HEK293 (cell line): Measurements from ENCODE around the gene TIE1.

Source experiments
- CTCF ChIA-PET: fragments of 350-600 bp; formaldehyde crosslinking; extraction: SDS; loops from one replicate; lab custom pipeline; 2021; ENCODE audit warnings: antibody characterized with exemption; lab: Yijun Ruan, JAX
- POLR2A ChIA-PET: fragments of 300-600 bp; formaldehyde crosslinking; extraction: SDS; loops from one replicate; lab custom pipeline; 2020; ENCODE audit warnings: antibody characterized with exemption, inconsistent platforms; lab: Yijun Ruan, JAX
- H3K27ac ChIP-seq: fragments of 200-500 bp; sonication (Bioruptor generic); 2 replicates; pipeline ENCODE4 v1.5.1; 2014; ENCODE audit warnings: low read depth, low read length, control low read depth, inconsistent platforms; ENCODE audit errors: extremely low read depth
- H3K36me3 ChIP-seq, 2 experiments: fragments of 200-500 bp in 1 of 2; sonication (Bioruptor generic) in 1 of 2; 1 replicate in 1 of 2; 2 replicates in 1 of 2; pipeline ENCODE4 v1.5.1; 2014 to 2017; ENCODE audit warnings: inconsistent platforms in 2 of 2, low read length in 2 of 2; ENCODE audit not compliant: control insufficient read depth in 2 of 2, insufficient read depth in 1 of 2
- H3K4me1 ChIP-seq: fragments of 200-500 bp; sonication (Bioruptor generic); 2 replicates; pipeline ENCODE4 v1.5.1; 2014; ENCODE audit warnings: mild to moderate bottlenecking, low read length, inconsistent platforms; ENCODE audit not compliant: control insufficient read depth, insufficient read depth
- H3K4me3 ChIP-seq: 2 replicates; pipeline ENCODE4 v1.5.1; 2011; ENCODE audit warnings: low read depth, mild to moderate bottlenecking, control low read depth, low read length, moderate library complexity
- H3K9me3 ChIP-seq: fragments of 200-500 bp; sonication (Bioruptor generic); 2 replicates; pipeline ENCODE4 v1.5.1; 2014; ENCODE audit warnings: low read depth, low read length, inconsistent platforms; ENCODE audit not compliant: control insufficient read depth, insufficient read depth
- EGR2 ChIP-seq: fragments of 450-650 bp; formaldehyde crosslinking; IDR thresholded peaks from 2 replicates; pipeline ENCODE4 v1.5.1; 2016; ENCODE audit warnings: low read depth, missing biosample characterization, missing genetic modification characterization
- KLF1 ChIP-seq: fragments of 450-650 bp; formaldehyde crosslinking; IDR thresholded peaks from 2 replicates; pipeline ENCODE4 v1.5.1; 2016; ENCODE audit warnings: missing biosample characterization, missing genetic modification characterization
- KLF10 ChIP-seq: fragments of 450-650 bp; IDR thresholded peaks from 2 replicates; pipeline ENCODE4 v1.5.1; 2018; ENCODE audit warnings: missing biosample characterization, mild to moderate bottlenecking, missing genetic modification characterization
- KLF17 ChIP-seq: fragments of 450-650 bp; formaldehyde crosslinking; IDR thresholded peaks from 2 replicates; pipeline ENCODE4 v1.5.1; 2016; ENCODE audit warnings: missing biosample characterization, missing genetic modification characterization
- MEIS1 ChIP-seq: sonication (generic); formaldehyde crosslinking; IDR thresholded peaks from 2 replicates; pipeline ENCODE4 v1.8.1; 2022; ENCODE audit warnings: missing genetic modification reagents, mild to moderate bottlenecking, borderline replicate concordance
- PRDM10 ChIP-seq: fragments of 450-650 bp; formaldehyde crosslinking; IDR thresholded peaks from 2 replicates; pipeline ENCODE4 v1.5.1; 2016; ENCODE audit warnings: missing biosample characterization, missing genetic modification characterization
- SCRT2 ChIP-seq: fragments of 450-650 bp; formaldehyde crosslinking; IDR thresholded peaks from 2 replicates; pipeline ENCODE4 v1.5.1; 2016; ENCODE audit warnings: missing biosample characterization, missing genetic modification characterization
- SETDB1 ChIP-seq: IDR thresholded peaks from one replicate; pipeline ENCODE4 v1.6.1; 2017; ENCODE audit warnings: mild to moderate bottlenecking, low read length, moderate library complexity, mixed read lengths; ENCODE audit not compliant: insufficient read length
- ZBTB17 ChIP-seq: fragments of 450-650 bp; formaldehyde crosslinking; IDR thresholded peaks from 2 replicates; pipeline ENCODE4 v1.5.1; 2016; ENCODE audit warnings: missing biosample characterization, missing genetic modification characterization
- ZFHX2 ChIP-seq: fragments of 450-650 bp; formaldehyde crosslinking; conservative IDR thresholded peaks from 2 replicates; pipeline ENCODE4 v1.5.1; 2016; ENCODE audit warnings: missing biosample characterization, missing genetic modification characterization
- ZFP37 ChIP-seq: fragments of 450-650 bp; formaldehyde crosslinking; IDR thresholded peaks from 2 replicates; pipeline ENCODE4 v1.5.1; 2016; ENCODE audit warnings: missing biosample characterization, missing genetic modification characterization
- ZFP41 ChIP-seq: fragments of 450-650 bp; formaldehyde crosslinking; IDR thresholded peaks from 2 replicates; pipeline ENCODE4 v1.5.1; 2016; ENCODE audit warnings: missing biosample characterization, missing genetic modification characterization, borderline replicate concordance
- ZNF10 ChIP-seq: fragments of 450-650 bp; formaldehyde crosslinking; IDR thresholded peaks from 2 replicates; pipeline ENCODE4 v1.5.1; 2017; ENCODE audit warnings: missing biosample characterization, missing genetic modification characterization
- ZNF16 ChIP-seq: fragments of 450-650 bp; formaldehyde crosslinking; IDR thresholded peaks from 2 replicates; pipeline ENCODE4 v1.5.1; 2016; ENCODE audit warnings: low read depth, missing biosample characterization, missing genetic modification characterization
- ZNF292 ChIP-seq: fragments of 450-650 bp; formaldehyde crosslinking; IDR thresholded peaks from 2 replicates; pipeline ENCODE4 v1.5.1; 2016; ENCODE audit warnings: low read depth, missing biosample characterization, missing genetic modification characterization, borderline replicate concordance
- ZNF341 ChIP-seq: fragments of 450-650 bp; formaldehyde crosslinking; IDR thresholded peaks from 2 replicates; pipeline ENCODE4; 2016; ENCODE audit warnings: low read depth, missing biosample characterization, missing genetic modification characterization
- ZNF398 ChIP-seq: fragments of 450-650 bp; formaldehyde crosslinking; IDR thresholded peaks from 2 replicates; pipeline ENCODE4 v1.5.1; 2017; ENCODE audit warnings: missing biosample characterization, missing genetic modification characterization
- ZNF449 ChIP-seq: fragments of 450-650 bp; formaldehyde crosslinking; IDR thresholded peaks from 2 replicates; pipeline ENCODE4 v1.5.1; 2017; ENCODE audit warnings: missing biosample characterization, mild to moderate bottlenecking, missing genetic modification characterization, moderate library complexity
- ZNF473 ChIP-seq: fragments of 450-650 bp; formaldehyde crosslinking; IDR thresholded peaks from 2 replicates; pipeline ENCODE4 v1.5.1; 2017; ENCODE audit warnings: missing biosample characterization, missing genetic modification characterization
- ZNF501 ChIP-seq: fragments of 450-650 bp; formaldehyde crosslinking; IDR thresholded peaks from 2 replicates; pipeline ENCODE4 v1.5.1; 2016; ENCODE audit warnings: missing biosample characterization, missing genetic modification characterization
- ZNF561 ChIP-seq: fragments of 450-650 bp; IDR thresholded peaks from 2 replicates; pipeline ENCODE4 v1.5.1; 2018; ENCODE audit warnings: missing biosample characterization, missing genetic modification characterization, borderline replicate concordance
- ZNF629 ChIP-seq: fragments of 450-650 bp; formaldehyde crosslinking; IDR thresholded peaks from 2 replicates; pipeline ENCODE4 v1.5.1; 2017; ENCODE audit warnings: missing biosample characterization, missing genetic modification characterization
- ZSCAN16 ChIP-seq: fragments of 450-650 bp; formaldehyde crosslinking; IDR thresholded peaks from 2 replicates; pipeline ENCODE4 v1.5.1; 2016; ENCODE audit warnings: missing biosample characterization, missing genetic modification characterization

The TIE1 gene

GRCh38 chr1:43345120-43345519, 44.3 kb downstream of the TIE1 start:
- no peak overlapping the region for H3K27ac ChIP-seq
- no peaks in the 10 kb centered on the region for H3K9me3 ChIP-seq
- 0 out of 2 replicates have a peak, but pooled peaks cover 3% of the 10 kb centered on the region for H3K4me1 ChIP-seq
- CTCF ChIA-PET, result interaction anchor here (0.7 kb wide), 1 partner anchor 16 kb away, joined by 3 read pairs; no protein-coding TSS in a partner anchor
- no peaks in the 10 kb centered on the region for H3K36me3 ChIP-seq
- no peak overlapping the region for H3K4me3 ChIP-seq
- TF ChIP-seq ZNF473 (tag by site-specific recombination) (no peak), KLF1 (tag by site-specific recombination) (peak; percentile 53), ZNF292 (no peak), KLF10 (tag by site-specific recombination) (peak; percentile 72; the same call in 1 of the 2 replicates), EGR2 (tag by site-specific recombination) (peak; percentile 96), ZFHX2 (tag by site-specific recombination) (peak; percentile 94), ZNF398 (tag by site-specific recombination) (peak; percentile 13; the same call in 1 of the 2 replicates), PRDM10 (peak; percentile 29; the same call in 1 of the 2 replicates), ZNF561 (tag by site-specific recombination) (no peak)
- TF ChIP-seq, all 188 proteins: peak for 6
- POLR2A ChIA-PET, result no interaction called here

- Histone ChIP-seq H3K27ac (no peak overlapping the region), H3K4me1 (0 out of 2 replicates have a peak, but pooled peaks cover 3% of the 10 kb centered on the region), H3K4me3 (no peak overlapping the region), H3K9me3 (no peaks in the 10 kb centered on the region), H3K36me3 (no peaks in the 10 kb centered on the region)
- ChIA-PET CTCF (interaction anchor here (0.8 to 1.0 kb wide), 2 partner anchors 12 to 68 kb away, joined by 3 read pairs; no protein-coding TSS in a partner anchor), POLR2A (interaction anchor here (0.7 kb wide), 1 partner anchor 12 kb away, joined by 4 read pairs; the partner anchor contains the start of gene CDC20)
- no peak for TF ChIP-seq ZNF341 (tag by site-specific recombination)
- no peak for TF ChIP-seq ZNF629 (tag by site-specific recombination)
- no peak for TF ChIP-seq ZNF449 (tag by site-specific recombination)
Measured at GRCh38 chr1:43346636-43347035, 45.9 kb downstream of the TIE1 start.

- peak overlapping the region; percentile 55 for H3K4me3 ChIP-seq
- H3K27ac ChIP-seq, result peak overlapping the region; percentile 77; the same call in 1 of the 2 replicates
- H3K36me3 ChIP-seq, result no peaks in the 10 kb centered on the region
- H3K4me1 ChIP-seq, result 0 out of 2 replicates have a peak, but pooled peaks cover 3% of the 10 kb centered on the region
- no peaks in the 10 kb centered on the region for H3K9me3 ChIP-seq
- CTCF ChIA-PET, result interaction anchor here (0.7 to 2.1 kb wide), 3 partner anchors 9 to 54 kb away, joined by 3 to 6 read pairs (median 3); partner anchors contain the start of gene CDC20
- POLR2A ChIA-PET, result interaction anchor here (0.6 to 2.3 kb wide), 8 partner anchors 9 to 302 kb away, joined by 3 to 32 read pairs (median 4); partner anchors contain the start of genes CDC20, ELOVL1 and KDM4A
- 0 out of 2 replicates have a peak, but pooled peaks have one; percentile 13 for TF ChIP-seq ZSCAN16 (tag by site-specific recombination)
- peak; percentile 24; the same call in 1 of the 2 replicates for TF ChIP-seq ZFP37 (tag by site-specific recombination)
- peak; percentile 66; the same call in 1 of the 2 replicates for TF ChIP-seq KLF17 (tag by site-specific recombination)
- no peak for TF ChIP-seq SETDB1
- no peak for TF ChIP-seq ZFP41 (tag by site-specific recombination)
- TF ChIP-seq ZBTB17 (tag by site-specific recombination), result peak; percentile 40; the same call in 1 of the 2 replicates
- TF ChIP-seq ZNF16, result no peak
- peak; percentile 73 for TF ChIP-seq SCRT2 (tag by site-specific recombination)
- TF ChIP-seq ZNF501 (tag by site-specific recombination), result peak; percentile 83
- TF ChIP-seq ZNF10, result no peak
- TF ChIP-seq MEIS1 (CRISPR knock-in tag), result no peak
Measured at GRCh38 chr1:43348343-43348808, 47.6 kb downstream of the TIE1 start.
